Astrocyte of the spinal cord (primary cell): Measurements from ENCODE around the gene PALLD.
"Not testable (repeated sequence)": the region's sequence is repeated elsewhere in the genome, so short reads cannot be mapped to it uniquely, and the experiment has no call there.

Experiments used
- DNase-seq: peaks from one replicate; pipeline ENCODE4 v3.0.0; 2011; ENCODE audit warnings: low read depth, low spot score
- H3K4me3 ChIP-seq: 2 replicates; pipeline ENCODE4 v1.5.1; 2011; ENCODE audit warnings: low read depth, mild to moderate bottlenecking, low read length, moderate library complexity
- in situ Hi-C: cut with HindIII; loops from 2 replicates; pipeline ENCODE4 v1.10.0; 2017; ENCODE audit warnings: low sequenced_read_pairs
- TF ChIP-seq, protein P1 (sequence below): IDR thresholded peaks from 2 replicates; pipeline ENCODE4 v1.5.1; 2012; ENCODE audit warnings: low read depth, mild to moderate bottlenecking, low read length, inconsistent platforms

The PALLD gene

DNA sequence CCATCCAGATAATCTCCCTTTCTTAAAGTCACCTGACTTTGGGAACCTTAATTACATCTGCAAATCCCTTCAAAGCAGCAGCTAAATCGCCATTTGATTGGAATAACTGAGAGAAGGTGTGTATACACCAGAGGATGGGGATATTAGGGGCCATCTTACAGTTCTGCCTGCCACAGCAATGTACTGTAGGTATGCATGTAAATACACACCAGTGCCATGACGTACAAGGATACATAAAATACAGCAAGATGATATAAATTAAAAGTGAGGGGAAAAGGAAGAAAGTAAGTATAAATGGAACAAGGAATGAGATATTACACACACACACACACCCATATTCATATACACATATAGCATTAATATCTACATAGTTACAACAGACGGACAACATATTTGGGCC is 432.0 kb downstream of the PALLD start:
- in situ Hi-C loops = no loop called here
- H3K4me3 ChIP-seq = no peak overlapping the region
- DNase-seq = no peak
- TF ChIP-seq, protein P1, sequence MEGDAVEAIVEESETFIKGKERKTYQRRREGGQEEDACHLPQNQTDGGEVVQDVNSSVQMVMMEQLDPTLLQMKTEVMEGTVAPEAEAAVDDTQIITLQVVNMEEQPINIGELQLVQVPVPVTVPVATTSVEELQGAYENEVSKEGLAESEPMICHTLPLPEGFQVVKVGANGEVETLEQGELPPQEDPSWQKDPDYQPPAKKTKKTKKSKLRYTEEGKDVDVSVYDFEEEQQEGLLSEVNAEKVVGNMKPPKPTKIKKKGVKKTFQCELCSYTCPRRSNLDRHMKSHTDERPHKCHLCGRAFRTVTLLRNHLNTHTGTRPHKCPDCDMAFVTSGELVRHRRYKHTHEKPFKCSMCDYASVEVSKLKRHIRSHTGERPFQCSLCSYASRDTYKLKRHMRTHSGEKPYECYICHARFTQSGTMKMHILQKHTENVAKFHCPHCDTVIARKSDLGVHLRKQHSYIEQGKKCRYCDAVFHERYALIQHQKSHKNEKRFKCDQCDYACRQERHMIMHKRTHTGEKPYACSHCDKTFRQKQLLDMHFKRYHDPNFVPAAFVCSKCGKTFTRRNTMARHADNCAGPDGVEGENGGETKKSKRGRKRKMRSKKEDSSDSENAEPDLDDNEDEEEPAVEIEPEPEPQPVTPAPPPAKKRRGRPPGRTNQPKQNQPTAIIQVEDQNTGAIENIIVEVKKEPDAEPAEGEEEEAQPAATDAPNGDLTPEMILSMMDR = no peak

DNA sequence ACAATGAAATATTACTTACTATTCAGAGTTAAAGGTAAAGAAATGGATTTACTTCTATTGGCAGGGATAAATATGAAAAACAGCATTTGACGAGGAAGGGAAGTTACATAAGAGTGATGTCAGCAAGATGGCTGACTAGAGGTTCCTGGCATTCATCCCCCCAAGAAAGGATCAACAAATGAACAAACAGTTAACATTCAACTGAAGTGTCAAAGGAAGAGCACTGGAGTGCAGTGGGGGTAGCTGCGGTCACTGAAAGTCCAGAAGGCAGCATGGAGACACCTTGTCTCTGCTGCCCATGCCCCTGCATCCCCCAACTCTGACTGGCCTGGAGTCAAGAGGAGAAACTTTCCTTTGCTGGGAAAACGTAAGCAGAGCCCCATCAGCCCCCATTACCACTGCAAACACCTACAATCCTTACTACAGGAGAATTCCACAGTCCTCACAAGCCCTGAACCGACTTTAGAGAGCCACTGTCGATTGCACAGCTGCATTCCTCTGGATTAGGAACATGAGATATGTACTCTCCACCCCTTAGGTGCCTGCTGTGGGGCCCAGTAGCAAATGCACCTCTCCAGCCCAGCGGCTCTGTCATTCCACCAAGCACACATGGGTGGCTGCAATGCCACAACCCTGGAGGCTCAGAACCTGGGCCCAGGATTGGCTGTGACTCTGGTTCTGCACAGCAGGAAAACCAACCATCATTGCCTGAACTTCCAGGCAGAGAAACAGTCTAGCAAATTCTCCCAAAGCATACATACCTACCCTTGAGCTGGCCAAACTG is 433.8 kb downstream of the PALLD start:
- DNase-seq = no peak
- TF ChIP-seq, protein P1 = no peak
- H3K4me3 ChIP-seq = no peak overlapping the region

DNA sequence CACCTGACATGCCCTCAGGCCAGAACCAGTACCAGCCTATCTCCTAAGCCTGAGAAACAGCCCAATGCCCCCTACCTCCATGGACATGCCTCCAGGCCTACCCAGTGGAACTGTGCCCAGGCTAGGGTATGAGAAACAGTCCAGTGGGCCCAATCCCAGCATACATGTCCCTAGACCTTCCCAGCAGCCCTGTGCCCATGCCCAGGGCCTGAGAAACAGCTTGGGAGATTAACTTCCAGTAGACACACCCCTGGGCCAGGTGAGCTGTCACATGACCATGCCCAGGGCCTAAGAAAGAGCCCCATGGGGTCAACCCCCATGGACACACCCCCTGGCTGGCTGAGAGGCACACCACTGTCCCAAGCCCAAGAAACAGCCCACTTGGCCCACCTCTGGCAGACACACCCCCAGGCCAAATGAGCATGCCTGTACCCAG is 434.4 kb downstream of the PALLD start:
- in situ Hi-C loops = no loop called here
- H3K4me3 ChIP-seq = no peak overlapping the region
- TF ChIP-seq, protein P1 = no peak
- no peak for DNase-seq

More for the DNA sequence above, 433.8 kb downstream of the PALLD start:
- in situ Hi-C loops = no loop called here

DNA sequence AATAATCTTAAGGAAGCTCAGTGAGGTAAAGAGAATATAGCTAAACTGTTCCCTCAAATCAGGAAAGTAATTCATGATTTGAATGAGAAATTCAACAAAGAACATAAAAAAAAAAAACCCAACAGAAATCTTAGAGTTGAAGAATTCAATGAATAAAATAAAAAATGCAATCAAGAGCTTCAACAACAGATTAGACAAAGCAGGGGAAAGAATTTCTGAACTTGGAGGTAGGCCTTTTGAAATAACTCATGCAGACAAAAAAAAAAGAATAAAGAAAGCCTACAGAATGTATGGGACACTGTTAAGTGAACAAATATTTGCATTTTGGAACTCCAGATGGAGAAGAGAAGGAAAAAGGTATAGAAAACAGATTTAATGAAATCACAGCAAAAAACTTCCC is 435.3 kb downstream of the PALLD start:
- no peak for DNase-seq
- TF ChIP-seq, protein P1 = no peak
- H3K4me3 ChIP-seq = no peak overlapping the region
- in situ Hi-C loops = no loop called here

DNA sequence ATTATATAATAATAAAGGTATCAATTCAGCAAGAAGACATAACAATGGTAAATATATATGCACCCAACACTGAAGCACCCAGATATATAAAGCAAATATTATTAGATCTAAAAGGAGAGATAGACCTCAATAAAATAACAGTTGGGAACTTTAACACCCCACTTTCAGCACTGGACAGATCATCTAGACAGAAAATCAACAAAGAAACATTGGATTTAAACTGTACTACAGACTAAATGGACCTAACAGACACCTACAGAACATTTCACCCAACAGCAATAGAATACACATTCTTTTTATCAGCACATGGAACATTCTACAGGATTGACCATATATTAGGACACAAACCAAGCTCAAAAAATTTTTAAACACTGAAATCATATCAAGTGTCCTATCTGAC is 436.6 kb downstream of the PALLD start:
- TF ChIP-seq, protein P1 = no peak
- in situ Hi-C loops = no loop called here
- DNase-seq = no peak
- no peak overlapping the region for H3K4me3 ChIP-seq

DNA sequence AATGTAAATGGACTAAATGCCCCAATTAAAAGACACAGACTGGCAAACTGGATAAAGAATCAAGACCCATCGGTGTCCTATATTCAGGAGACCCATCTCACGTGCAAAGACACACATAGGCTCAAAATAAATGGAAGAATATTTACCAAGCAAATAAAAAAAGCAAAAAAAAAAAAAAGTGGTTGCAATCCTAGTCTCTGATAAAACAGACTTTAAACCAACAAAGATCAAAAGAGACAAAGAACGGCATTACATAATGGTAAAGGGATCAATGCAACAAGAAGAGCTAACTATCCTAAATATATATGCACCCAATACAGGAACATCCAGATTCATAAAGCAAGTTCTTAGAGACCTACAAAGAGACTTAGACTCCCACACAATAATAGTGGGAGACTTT is 440.6 kb downstream of the PALLD start:
- in situ Hi-C loops, H3K4me3 ChIP-seq, DNase-seq: not testable (repeated sequence)

DNA sequence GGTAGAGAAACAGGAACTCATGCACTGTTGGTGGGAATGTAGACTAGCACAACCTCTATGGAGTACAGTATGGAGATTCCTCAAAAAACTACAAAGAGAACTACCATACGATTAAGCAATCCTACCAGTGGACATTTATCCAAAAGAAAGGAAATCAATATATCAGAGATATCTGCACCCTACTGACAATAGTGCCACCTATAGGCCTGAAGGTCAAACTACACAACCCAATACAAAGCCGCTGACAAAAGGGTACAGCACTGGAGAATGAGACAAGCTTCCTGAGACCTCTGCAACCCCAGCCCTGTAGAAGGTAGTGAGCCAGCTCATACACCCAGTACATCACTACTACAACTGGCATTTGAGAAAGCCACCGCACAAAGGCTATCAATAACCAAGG is 446.1 kb downstream of the PALLD start:
- in situ Hi-C loops = no loop called here
- TF ChIP-seq, protein P1 = peak; percentile 59
- H3K4me3 ChIP-seq = no peak overlapping the region
- no peak for DNase-seq
